CD4-positive, alpha-beta memory T cell (primary cell): ENCODE data around the gene GNB1L. TPM values are rescaled to one million over a fixed set of nuclear protein-coding genes. Genes with fewer than 3 reads are reported as not detected.

ENCODE experiments used
- CTCF ChIA-PET: fragments of 350-600 bp; sonication (Branson Sonifier 250); formaldehyde crosslinking; loops from one replicate; lab custom pipeline; 2021; ENCODE audit warnings: inconsistent platforms; ENCODE audit not compliant: partially characterized antibody; lab: Charles Lee
- POLR2A ChIA-PET: fragments of 350-600 bp; sonication (Branson Sonifier 250); formaldehyde crosslinking; loops from one replicate; lab custom pipeline; 2021; ENCODE audit not compliant: partially characterized antibody; lab: Charles Lee
- DNase-seq, 5 donors: peaks; one replicate each; pipeline versions ENCODE4 v3.0.0 to v3.0.0-alpha.2; 2020 to 2022; ENCODE audit warnings: mixed read lengths in 1 of 5
- H3K27ac ChIP-seq: one replicate; pipeline ENCODE4 v1.7.0; 2013; ENCODE audit warnings: low read depth, low read length
- H3K27me3 ChIP-seq: 2 replicates; pipeline ENCODE4 v1.7.0; 2013; ENCODE audit warnings: mild to moderate bottlenecking, low read length, moderate library complexity; ENCODE audit not compliant: insufficient read depth
- H3K36me3 ChIP-seq: 2 replicates; pipeline ENCODE4 v1.7.0; 2013; ENCODE audit warnings: mild to moderate bottlenecking, low read length, moderate library complexity; ENCODE audit not compliant: insufficient read depth
- H3K4me1 ChIP-seq: 2 replicates; pipeline ENCODE4 v1.7.0; 2013; ENCODE audit warnings: mild to moderate bottlenecking, low read length, moderate library complexity; ENCODE audit not compliant: insufficient read depth
- H3K4me3 ChIP-seq, 2 donors: one replicate each; pipeline ENCODE4 v1.7.0; 2013; ENCODE audit warnings: low read length in 2 of 2, mild to moderate bottlenecking in 1 of 2
- H3K9me3 ChIP-seq, 2 donors: one replicate each; pipeline ENCODE4 v1.7.0; 2013; ENCODE audit warnings: low read length in 2 of 2, control low read depth in 1 of 2; ENCODE audit not compliant: control insufficient read depth in 1 of 2
- H3K27ac Mint-ChIP-seq, 7 donors: one replicate each; pipeline ENCODE4 v1.8.0; 2020 to 2021; ENCODE audit warnings: mixed read lengths in 7 of 7, mild to moderate bottlenecking in 6 of 7, inconsistent platforms in 3 of 7, moderate library complexity in 3 of 7
- H3K27me3 Mint-ChIP-seq, 2 donors: one replicate each; pipeline ENCODE4 v1.8.0; 2020 to 2021; ENCODE audit warnings: mixed read lengths in 2 of 2
- H3K36me3 Mint-ChIP-seq, 2 donors: one replicate each; pipeline ENCODE4 v1.8.0; 2020 to 2021; ENCODE audit warnings: mixed read lengths in 2 of 2, inconsistent platforms in 1 of 2, mild to moderate bottlenecking in 1 of 2
- H3K4me1 Mint-ChIP-seq, 4 donors: one replicate each; pipeline ENCODE4 v1.8.0; 2020 to 2021; ENCODE audit warnings: mixed read lengths in 4 of 4, mild to moderate bottlenecking in 1 of 4
- H3K4me3 Mint-ChIP-seq, 8 donors: one replicate each; pipeline ENCODE4 v1.8.0; 2020 to 2021; ENCODE audit warnings: mixed read lengths in 8 of 8, mild to moderate bottlenecking in 7 of 8, moderate library complexity in 6 of 8, inconsistent platforms in 3 of 8
- H3K9me3 Mint-ChIP-seq, 8 donors: one replicate each; pipeline ENCODE4 v1.8.0; 2020 to 2021; ENCODE audit warnings: mixed read lengths in 8 of 8, mild to moderate bottlenecking in 5 of 8, inconsistent platforms in 3 of 8, moderate library complexity in 1 of 8
- intact Hi-C: fragments of 100-400 bp; cut with micrococcal nuclease; formaldehyde crosslinking; loops from one replicate; pipeline ENCODE4 v1.15.1; 2023
- polyA plus RNA-seq, 2 donors: library from polyadenylated mRNA; unstranded; fragments of 300-500 nt; fragmentation: Illumina TruSeq; gene quantifications; one replicate each; pipeline ENCODE4 v1.2.3, GENCODE V29; 2021
- total RNA-seq, 2 experiments: library from RNA; stranded (reverse); gene quantifications; one replicate each; pipeline ENCODE4 v1.2.3, GENCODE V29; 2021

Gene GNB1L
- total and polyA plus RNA-seq, 4 experiments from 2014 or later, result 7.9 to 14.6 (median 10.7) TPM

- H3K27ac Mint-ChIP-seq, result no peak overlapping the region
These were observed 55.1 kb downstream of the GNB1L start for GRCh38 chr22:19799322-19800190.

DNA sequence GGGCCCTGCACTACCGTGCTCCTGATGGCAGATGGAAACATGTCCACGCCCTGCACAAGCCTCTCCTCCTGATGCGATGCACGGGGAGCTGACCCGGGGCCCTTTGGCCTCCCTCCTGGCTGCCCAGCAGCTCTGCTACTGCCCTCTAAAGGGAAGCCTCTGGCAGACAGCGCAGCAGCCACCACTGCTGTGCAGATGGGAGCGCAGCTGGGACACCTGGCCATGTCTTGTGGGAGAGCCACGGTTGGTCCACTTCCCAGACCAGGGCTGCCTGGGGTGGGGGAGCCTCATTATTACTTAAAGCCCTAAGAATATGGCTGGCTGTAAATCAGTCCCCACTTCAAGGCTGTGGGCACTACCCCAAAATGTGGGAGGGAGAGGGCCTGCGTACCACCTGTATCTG is 55.8 kb downstream of the GNB1L start:
- peaks cover 29 to 35% of the 10 kb centered on the region in 2 donors for H3K36me3 Mint-ChIP-seq
- no peak overlapping the region for H3K27ac Mint-ChIP-seq
- intact Hi-C loops, result no loop called here
- CTCF ChIA-PET, result no interaction called here
- H3K4me1 Mint-ChIP-seq, result peaks cover 0 to 2% (median 0%) of the 10 kb centered on the region in 4 donors
- Histone ChIP-seq H3K36me3 (no peaks in the 10 kb centered on the region), H3K27ac (no peak overlapping the region), H3K4me1 (no peaks in the 10 kb centered on the region), H3K4me3 (no peak overlapping the region), H3K27me3 (no peaks in the 10 kb centered on the region), H3K9me3 (no peaks in the 10 kb centered on the region)
- no peak for DNase-seq
- POLR2A ChIA-PET, result interaction anchor here (0.9 kb wide), 1 partner anchor 12 kb away, joined by 3 read pairs; no protein-coding TSS in a partner anchor
- H3K9me3 Mint-ChIP-seq, result peaks cover 0 to 8% (median 1%) of the 10 kb centered on the region in 8 donors
- H3K4me3 Mint-ChIP-seq, result no peak overlapping the region
- no peaks in the 10 kb centered on the region for H3K27me3 Mint-ChIP-seq

More at GRCh38 chr22:19799322-19800190, 55.1 kb downstream of the GNB1L start:
- intact Hi-C loops, result no loop called here
- DNase-seq, result no peak
- Mint-ChIP-seq H3K4me1 (peaks cover 0 to 2% (median 0%) of the 10 kb centered on the region in 4 donors), H3K27me3 (no peaks in the 10 kb centered on the region), H3K36me3 (peaks cover 24 to 28% of the 10 kb centered on the region in 2 donors), H3K9me3 (peaks cover 0 to 3% (median 0%) of the 10 kb centered on the region in 8 donors), H3K4me3 (no peak overlapping the region)
- ChIA-PET CTCF (no interaction called here), POLR2A (no interaction called here)
- Histone ChIP-seq H3K9me3 (no peaks in the 10 kb centered on the region), H3K4me3 (no peak overlapping the region), H3K36me3 (no peaks in the 10 kb centered on the region), H3K27ac (no peak overlapping the region), H3K27me3 (no peaks in the 10 kb centered on the region), H3K4me1 (no peaks in the 10 kb centered on the region)

DNA sequence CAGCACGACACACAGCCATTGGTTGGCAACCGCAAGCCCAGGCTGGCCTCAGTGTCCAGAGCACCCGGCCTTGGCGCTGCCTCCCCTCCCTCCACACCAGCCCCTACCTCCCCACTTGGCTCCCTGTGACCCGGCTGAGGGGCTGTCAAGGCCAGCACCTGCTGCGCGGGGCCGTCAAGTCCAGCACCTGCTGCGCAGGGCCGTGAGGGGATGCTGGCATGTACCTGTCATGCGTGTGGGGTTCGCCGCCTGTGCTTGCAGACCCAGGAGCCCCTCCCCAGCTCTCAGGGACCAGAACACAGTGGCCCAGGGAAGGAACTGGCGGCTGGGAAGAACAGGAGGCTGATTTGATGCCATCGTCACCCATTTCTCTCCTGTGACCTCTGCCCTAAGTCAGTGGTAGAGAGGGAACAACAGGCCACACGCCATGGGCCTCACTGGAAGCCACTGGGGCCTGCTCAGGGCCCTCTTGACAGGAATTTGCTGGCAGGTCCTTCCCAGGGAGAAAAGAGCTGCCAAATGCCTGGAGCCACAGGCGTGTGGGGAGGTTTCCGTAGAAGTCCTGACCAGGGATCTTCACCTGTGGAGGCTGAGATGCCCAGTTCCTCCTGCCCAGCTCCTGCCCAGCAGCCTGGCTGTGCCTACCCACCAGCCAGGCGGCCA is 56.5 kb downstream of the GNB1L start:
- Histone ChIP-seq H3K27ac (no peak overlapping the region), H3K9me3 (no peaks in the 10 kb centered on the region), H3K27me3 (no peaks in the 10 kb centered on the region), H3K36me3 (no peaks in the 10 kb centered on the region), H3K4me3 (no peak overlapping the region), H3K4me1 (no peaks in the 10 kb centered on the region)
- H3K9me3 Mint-ChIP-seq, result peaks cover 0 to 15% (median 6%) of the 10 kb centered on the region in 8 donors
- DNase-seq, result no peak
- H3K36me3 Mint-ChIP-seq, result peaks cover 36 to 42% of the 10 kb centered on the region in 2 donors
- ChIA-PET CTCF (no interaction called here), POLR2A (interaction anchor here (0.9 kb wide), 1 partner anchor 13 kb away, joined by 3 read pairs; no protein-coding TSS in a partner anchor)
- H3K27me3 Mint-ChIP-seq, result no peaks in the 10 kb centered on the region
- H3K4me3 Mint-ChIP-seq, result no peak overlapping the region
- intact Hi-C loops, result no loop called here
- no peak overlapping the region for H3K27ac Mint-ChIP-seq
- H3K4me1 Mint-ChIP-seq, result peaks cover 0 to 2% (median 0%) of the 10 kb centered on the region in 4 donors

GRCh38 chr22:19797086-19798002 is 57.3 kb downstream of the GNB1L start:
- H3K4me1 ChIP-seq, result no peaks in the 10 kb centered on the region
- no peaks in the 10 kb centered on the region for H3K9me3 ChIP-seq
- no peaks in the 10 kb centered on the region for H3K36me3 ChIP-seq
- ChIA-PET POLR2A (no interaction called here), CTCF (no interaction called here)
- intact Hi-C loops, result no loop called here
- Mint-ChIP-seq H3K9me3 (peaks cover 0 to 20% (median 10%) of the 10 kb centered on the region in 8 donors), H3K27ac (no peak overlapping the region), H3K36me3 (peaks cover 31 to 40% of the 10 kb centered on the region in 2 donors), H3K4me1 (peaks cover 0 to 2% (median 0%) of the 10 kb centered on the region in 4 donors), H3K27me3 (no peaks in the 10 kb centered on the region), H3K4me3 (no peak overlapping the region)
- H3K27ac ChIP-seq, result no peak overlapping the region
- H3K4me3 ChIP-seq, result no peak overlapping the region
- DNase-seq, result no peak
- no peaks in the 10 kb centered on the region for H3K27me3 ChIP-seq

DNA sequence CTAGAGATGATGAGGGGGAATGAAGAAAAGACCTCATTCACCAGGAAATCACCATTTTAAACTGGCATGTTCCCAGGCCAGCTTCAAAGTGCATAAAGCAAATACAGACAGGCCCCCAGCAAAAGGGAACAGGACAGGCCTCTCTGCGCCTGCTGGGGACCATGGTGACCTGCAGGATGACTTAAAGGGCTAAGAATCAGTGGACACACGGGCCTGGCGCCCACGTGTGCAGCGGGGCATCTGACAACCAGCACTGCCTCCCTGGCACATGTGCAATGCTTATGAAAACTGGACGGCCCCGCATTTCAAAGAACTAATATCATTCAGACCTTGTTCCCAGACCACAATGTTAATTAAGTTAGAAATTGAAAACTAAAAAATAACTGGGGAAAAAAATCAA is 58.5 kb downstream of the GNB1L start:
- H3K9me3 Mint-ChIP-seq, result peaks cover 2 to 28% (median 17%) of the 10 kb centered on the region in 8 donors
- H3K4me1 ChIP-seq, result no peaks in the 10 kb centered on the region
- no peak for DNase-seq
- H3K9me3 ChIP-seq, result no peaks in the 10 kb centered on the region
- ChIA-PET CTCF (no interaction called here), POLR2A (no interaction called here)
- H3K4me1 Mint-ChIP-seq, result peaks cover 0 to 2% (median 0%) of the 10 kb centered on the region in 4 donors
- no peak overlapping the region for H3K4me3 Mint-ChIP-seq
- H3K36me3 ChIP-seq, result no peaks in the 10 kb centered on the region
- no peaks in the 10 kb centered on the region for H3K27me3 Mint-ChIP-seq
- H3K36me3 Mint-ChIP-seq, result peaks cover 38 to 46% of the 10 kb centered on the region in 2 donors
- no peak overlapping the region for H3K4me3 ChIP-seq
- H3K27ac Mint-ChIP-seq, result no peak overlapping the region
- intact Hi-C loops, result no loop called here
- H3K27ac ChIP-seq, result no peak overlapping the region
- no peaks in the 10 kb centered on the region for H3K27me3 ChIP-seq

- Mint-ChIP-seq H3K36me3 (peaks cover 42 to 48% of the 10 kb centered on the region in 2 donors), H3K27ac (no peak overlapping the region), H3K4me1 (peaks cover 0 to 2% (median 0%) of the 10 kb centered on the region in 4 donors), H3K9me3 (peaks cover 2 to 28% (median 17%) of the 10 kb centered on the region in 8 donors), H3K27me3 (no peaks in the 10 kb centered on the region), H3K4me3 (no peak overlapping the region)
- Histone ChIP-seq H3K27ac (no peak overlapping the region), H3K4me3 (no peak overlapping the region), H3K4me1 (no peaks in the 10 kb centered on the region), H3K27me3 (no peaks in the 10 kb centered on the region), H3K36me3 (no peaks in the 10 kb centered on the region), H3K9me3 (no peaks in the 10 kb centered on the region)
- ChIA-PET CTCF (no interaction called here), POLR2A (no interaction called here)
- intact Hi-C loops, result no loop called here
- DNase-seq, result no peak
These were observed 59.1 kb downstream of the GNB1L start for GRCh38 chr22:19795617-19796008.
